GM15510 (cell line): ENCODE measurements around the gene MTTP.

ENCODE experiments used
- POLR2A ChIP-seq: IDR thresholded peaks from 3 replicates; pipeline ENCODE4 v1.6.1; 2011; ENCODE audit warnings: borderline replicate concordance; ENCODE audit not compliant: insufficient read length; ENCODE audit errors: extremely low read depth

MTTP gene

GRCh38 chr4:99622341-99622740 lies 47.7 kb downstream of the MTTP start:
- TF ChIP-seq POLR2A: no peak

- TF ChIP-seq POLR2A: no peak
Measured at GRCh38 chr4:99624141-99624719, 49.6 kb downstream of the MTTP start.

GRCh38 chr4:99625369-99625768 lies 50.7 kb downstream of the MTTP start:
- TF ChIP-seq POLR2A: no peak

- no peak for TF ChIP-seq POLR2A
Measured at GRCh38 chr4:99628040-99628439, 53.4 kb downstream of the MTTP start.

GRCh38 chr4:99629962-99630554 lies 55.4 kb downstream of the MTTP start:
- TF ChIP-seq POLR2A: no peak

GRCh38 chr4:99630857-99631360 lies 56.3 kb downstream of the MTTP start:
- no peak for TF ChIP-seq POLR2A

- TF ChIP-seq POLR2A: no peak
Measured at GRCh38 chr4:99633772-99634171, 59.1 kb downstream of the MTTP start.

- TF ChIP-seq POLR2A: no peak
Measured at GRCh38 chr4:99634742-99635360, 60.2 kb downstream of the MTTP start.

- no peak for TF ChIP-seq POLR2A
Measured at GRCh38 chr4:99635601-99636000, 61.0 kb downstream of the MTTP start.

- TF ChIP-seq POLR2A: no peak
Measured at GRCh38 chr4:99636422-99636821, 61.8 kb downstream of the MTTP start.

- TF ChIP-seq POLR2A: no peak
Measured at GRCh38 chr4:99637174-99637573, 62.5 kb downstream of the MTTP start.

GRCh38 chr4:99640676-99641075 lies 66.1 kb downstream of the MTTP start:
- TF ChIP-seq POLR2A: no peak

- TF ChIP-seq POLR2A: no peak
Measured at GRCh38 chr4:99642725-99643489, 68.3 kb downstream of the MTTP start.

- TF ChIP-seq POLR2A: no peak
Measured at GRCh38 chr4:99644453-99644852, 69.8 kb downstream of the MTTP start.

- TF ChIP-seq POLR2A: no peak
Measured at GRCh38 chr4:99645036-99645435, 70.4 kb downstream of the MTTP start.
